ENCODE data around the gene CCDC9. TPM values are rescaled to one million over a fixed set of nuclear protein-coding genes. Genes with fewer than 3 reads are reported as not detected.
A peak's percentile ranks its signal among the peaks of the same experiment; 100 is the strongest.

CCDC9 gene
- total and polyA plus RNA-seq, 2 of the 13 experiments (the other 11 are each of a cell fraction or from before 2014, with no cell fraction given) = 2.9 to 6.3 TPM

DNA sequence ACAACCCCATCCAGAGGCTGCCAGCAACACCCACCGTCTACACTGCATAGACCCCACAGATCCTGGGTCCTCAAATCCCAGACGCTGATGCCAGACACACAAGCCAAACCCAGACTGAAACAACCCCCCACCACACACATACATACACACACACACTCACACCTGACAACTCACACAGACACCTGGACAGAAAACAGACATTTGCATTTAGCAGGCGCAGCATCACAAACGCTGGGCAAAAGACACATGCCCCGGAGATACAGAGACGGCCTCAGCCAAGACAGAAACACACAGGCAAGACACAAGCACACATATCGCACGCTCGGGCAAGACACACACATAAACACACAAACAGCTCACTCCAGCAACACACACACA, 26.7 kb upstream of the CCDC9 start (continued):
- no peak for TF ChIP-seq NONO (IDR thresholded peaks at IDR 0.05)
- no peak for TF ChIP-seq NONO (CRISPR knock-in tag; conservative IDR thresholded peaks at IDR 0.05)
- no peak for TF ChIP-seq ZFP41 (CRISPR knock-in tag; IDR thresholded peaks at IDR 0.05; ENCODE audit: borderline replicate concordance)
- TF ChIP-seq, protein P1, sequence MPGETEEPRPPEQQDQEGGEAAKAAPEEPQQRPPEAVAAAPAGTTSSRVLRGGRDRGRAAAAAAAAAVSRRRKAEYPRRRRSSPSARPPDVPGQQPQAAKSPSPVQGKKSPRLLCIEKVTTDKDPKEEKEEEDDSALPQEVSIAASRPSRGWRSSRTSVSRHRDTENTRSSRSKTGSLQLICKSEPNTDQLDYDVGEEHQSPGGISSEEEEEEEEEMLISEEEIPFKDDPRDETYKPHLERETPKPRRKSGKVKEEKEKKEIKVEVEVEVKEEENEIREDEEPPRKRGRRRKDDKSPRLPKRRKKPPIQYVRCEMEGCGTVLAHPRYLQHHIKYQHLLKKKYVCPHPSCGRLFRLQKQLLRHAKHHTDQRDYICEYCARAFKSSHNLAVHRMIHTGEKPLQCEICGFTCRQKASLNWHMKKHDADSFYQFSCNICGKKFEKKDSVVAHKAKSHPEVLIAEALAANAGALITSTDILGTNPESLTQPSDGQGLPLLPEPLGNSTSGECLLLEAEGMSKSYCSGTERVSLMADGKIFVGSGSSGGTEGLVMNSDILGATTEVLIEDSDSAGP (CRISPR knock-in tag; IDR thresholded peaks at IDR 0.05; ENCODE audit: borderline replicate concordance) = no peak
- TF ChIP-seq, protein P2, sequence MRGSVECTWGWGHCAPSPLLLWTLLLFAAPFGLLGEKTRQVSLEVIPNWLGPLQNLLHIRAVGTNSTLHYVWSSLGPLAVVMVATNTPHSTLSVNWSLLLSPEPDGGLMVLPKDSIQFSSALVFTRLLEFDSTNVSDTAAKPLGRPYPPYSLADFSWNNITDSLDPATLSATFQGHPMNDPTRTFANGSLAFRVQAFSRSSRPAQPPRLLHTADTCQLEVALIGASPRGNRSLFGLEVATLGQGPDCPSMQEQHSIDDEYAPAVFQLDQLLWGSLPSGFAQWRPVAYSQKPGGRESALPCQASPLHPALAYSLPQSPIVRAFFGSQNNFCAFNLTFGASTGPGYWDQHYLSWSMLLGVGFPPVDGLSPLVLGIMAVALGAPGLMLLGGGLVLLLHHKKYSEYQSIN (CRISPR knock-in tag; IDR thresholded peaks at IDR 0.05; ENCODE audit: borderline replicate concordance) = no peak
- TF ChIP-seq ZKSCAN5 (CRISPR knock-in tag; IDR thresholded peaks at IDR 0.05) = no peak
- TF ChIP-seq MXI1 (IDR thresholded peaks at IDR 0.05; ENCODE audit: borderline replicate concordance, low read depth, low read length) = peak; percentile 55; the same call in 2 of the 3 replicates
- TF ChIP-seq MTERF4 (CRISPR knock-in tag; IDR thresholded peaks at IDR 0.05) = 0 out of 2 replicates have a peak, but pooled peaks have one; percentile 20
- TF ChIP-seq ZNF101 (CRISPR knock-in tag; IDR thresholded peaks at IDR 0.05; ENCODE audit: borderline replicate concordance, low read depth) = no peak
- TF ChIP-seq ZBTB42 (CRISPR knock-in tag; IDR thresholded peaks at IDR 0.05) = no peak
- TF ChIP-seq, protein P3, sequence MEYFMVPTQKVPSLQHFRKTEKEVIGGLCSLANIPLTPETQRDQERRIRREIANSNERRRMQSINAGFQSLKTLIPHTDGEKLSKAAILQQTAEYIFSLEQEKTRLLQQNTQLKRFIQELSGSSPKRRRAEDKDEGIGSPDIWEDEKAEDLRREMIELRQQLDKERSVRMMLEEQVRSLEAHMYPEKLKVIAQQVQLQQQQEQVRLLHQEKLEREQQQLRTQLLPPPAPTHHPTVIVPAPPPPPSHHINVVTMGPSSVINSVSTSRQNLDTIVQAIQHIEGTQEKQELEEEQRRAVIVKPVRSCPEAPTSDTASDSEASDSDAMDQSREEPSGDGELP (IDR thresholded peaks at IDR 0.05; ENCODE audit: borderline replicate concordance, low read depth) = no peak
- TF ChIP-seq TAF1 (CRISPR knock-in tag; IDR thresholded peaks at IDR 0.05) = no peak
- TF ChIP-seq ZZZ3 (CRISPR knock-in tag; IDR thresholded peaks at IDR 0.05; ENCODE audit: borderline replicate concordance) = 0 out of 2 replicates have a peak, but pooled peaks have one; percentile 28
- TF ChIP-seq ELF1 (CRISPR knock-in tag; IDR thresholded peaks at IDR 0.05) = no peak
- peak; percentile 31; the same call in 1 of the 2 replicates for TF ChIP-seq UBTF (CRISPR knock-in tag; IDR thresholded peaks at IDR 0.05)
- 0 out of 2 replicates have a peak, but pooled peaks have one; percentile 36 for TF ChIP-seq ZNF501 (CRISPR knock-in tag; IDR thresholded peaks at IDR 0.05)
